GM10266 (cell line): Measurements from ENCODE around the gene PARN.
"Not testable (repeated sequence)": the region's sequence is repeated elsewhere in the genome, so short reads cannot be mapped to it uniquely, and the experiment has no call there.

Source experiments
- DNase-seq: peaks from one replicate; pipeline ENCODE4 v3.0.0; 2012; ENCODE audit errors: extremely low spot score
- CTCF ChIP-seq: IDR thresholded peaks from 2 replicates; pipeline ENCODE4 v1.5.1; 2012; ENCODE audit warnings: mild to moderate bottlenecking, low read depth; ENCODE audit not compliant: control insufficient read depth, insufficient read depth; ENCODE audit errors: missing control alignments

Gene PARN

GRCh38 chr16:14608604-14609003, 21.5 kb downstream of the PARN start:
- no peak for TF ChIP-seq CTCF
- no peak for DNase-seq

GRCh38 chr16:14608111-14608566, 21.9 kb downstream of the PARN start:
- no peak for TF ChIP-seq CTCF

GRCh38 chr16:14606102-14606501, 24.0 kb downstream of the PARN start:
- DNase-seq: no peak

More at GRCh38 chr16:14608111-14608566, 21.9 kb downstream of the PARN start:
- DNase-seq: peak; percentile 32

GRCh38 chr16:14602443-14602963, 27.6 kb downstream of the PARN start:
- no peak for TF ChIP-seq CTCF
- no peak for DNase-seq

More at GRCh38 chr16:14606102-14606501, 24.0 kb downstream of the PARN start:
- no peak for TF ChIP-seq CTCF

- DNase-seq: no peak
- peak; percentile 11 for TF ChIP-seq CTCF
These were observed 29.9 kb downstream of the PARN start for GRCh38 chr16:14600164-14600563.

GRCh38 chr16:14586637-14587305, 43.3 kb downstream of the PARN start:
- TF ChIP-seq CTCF: no peak
- no peak for DNase-seq

GRCh38 chr16:14585287-14585686, 44.8 kb downstream of the PARN start:
- DNase-seq: no peak

GRCh38 chr16:14580926-14581325, 49.1 kb downstream of the PARN start:
- not testable (repeated sequence) for DNase-seq

More at GRCh38 chr16:14585287-14585686, 44.8 kb downstream of the PARN start:
- TF ChIP-seq CTCF: no peak
